HG03066 (cell line): ENCODE data around the gene DUSP8.

Experiments used
- ATAC-seq: cut with Tn5 transposase; IDR thresholded peaks from one replicate; pipeline ENCODE4 v1.9.1; 2021; ENCODE audit warnings: low read depth; ENCODE audit not compliant: unreplicated experiment

DUSP8 gene

DNA sequence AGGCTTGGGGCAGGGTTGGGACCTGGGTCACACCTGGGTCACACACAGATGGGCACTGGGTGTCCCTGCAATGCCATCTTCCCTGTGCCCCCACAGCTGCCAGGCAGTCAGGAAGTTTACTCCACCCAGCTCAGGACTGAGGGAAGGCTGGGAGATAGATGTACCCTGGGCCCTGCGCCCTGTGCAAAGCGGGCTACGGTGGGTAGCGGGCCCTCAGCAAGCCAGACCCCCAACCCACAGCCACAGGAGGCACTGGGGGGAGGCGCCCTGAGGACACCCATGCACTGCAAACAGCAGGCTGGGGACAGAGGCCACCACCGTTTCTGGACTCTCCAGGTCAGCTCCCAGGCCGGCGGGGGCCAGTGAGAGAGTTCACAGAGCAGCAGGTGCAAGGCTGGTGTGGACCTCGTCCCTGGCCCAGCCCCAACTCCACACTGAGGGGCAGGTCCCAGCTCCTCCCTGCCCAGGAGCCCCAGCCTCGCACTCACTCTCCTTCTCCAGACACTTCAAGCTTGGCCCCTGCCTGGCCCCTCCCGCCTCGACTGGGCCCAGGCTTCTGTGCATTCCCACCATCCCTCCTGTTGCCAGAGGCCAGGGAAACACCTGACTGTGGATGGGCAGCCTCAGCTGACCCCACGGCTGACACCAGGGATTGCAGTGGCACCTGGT is 4.9 kb downstream of the DUSP8 start:
- ATAC-seq, result no peak

DNA sequence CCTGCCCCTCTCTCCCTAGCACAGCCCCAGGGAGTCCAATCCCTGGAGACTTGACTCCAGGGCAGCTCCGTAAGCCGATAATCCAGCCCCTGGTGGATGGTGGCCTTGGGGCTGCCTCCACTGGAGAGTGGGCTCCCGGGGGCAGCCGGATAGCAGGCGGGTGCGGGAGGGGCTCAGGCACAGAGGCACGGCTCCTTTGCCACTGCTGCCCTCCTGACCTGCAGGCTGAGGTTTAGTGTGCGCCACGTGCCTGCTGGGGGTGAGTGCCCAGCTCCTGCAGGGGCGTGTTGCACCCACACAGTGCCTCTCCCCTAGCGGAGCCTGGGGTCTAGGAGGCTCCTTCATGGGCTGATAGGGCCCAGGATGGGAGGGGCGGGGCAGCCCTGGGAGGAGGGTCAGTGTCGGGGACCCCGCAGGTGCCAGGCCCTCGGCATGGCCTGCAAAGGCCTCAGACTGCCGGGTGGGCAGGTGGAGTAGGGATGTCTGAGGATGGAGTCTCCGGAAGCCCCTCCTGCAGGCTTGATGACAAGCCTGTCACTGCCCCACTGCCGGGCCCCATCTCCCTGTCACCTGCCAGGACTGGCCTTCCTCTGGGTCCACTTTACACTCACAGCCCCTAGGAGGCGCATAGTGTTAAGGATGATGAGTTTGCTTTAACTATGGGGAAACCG is 5.6 kb downstream of the DUSP8 start:
- no peak for ATAC-seq

DNA sequence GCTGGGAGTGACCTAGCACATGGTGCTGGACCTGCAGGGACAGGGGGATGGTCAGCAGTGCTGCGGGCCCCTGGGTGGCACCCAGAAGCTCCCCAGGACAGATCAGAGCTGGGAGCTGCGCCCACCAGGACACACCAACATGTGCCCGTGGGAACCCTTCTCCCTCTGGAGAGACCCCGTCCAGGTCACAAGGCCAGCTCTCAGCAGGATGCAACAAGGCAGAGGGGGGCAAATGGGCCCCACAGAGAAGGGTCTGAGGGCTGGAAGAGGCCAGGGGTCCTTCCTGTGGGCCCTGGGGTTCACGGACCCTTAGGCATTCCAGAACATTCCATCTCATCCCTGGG is 6.2 kb downstream of the DUSP8 start:
- ATAC-seq, result no peak

GRCh38 chr11:1565173-1565903 is 6.7 kb downstream of the DUSP8 start:
- no peak for ATAC-seq

GRCh38 chr11:1564535-1565172 is 7.4 kb downstream of the DUSP8 start:
- ATAC-seq, result no peak

DNA sequence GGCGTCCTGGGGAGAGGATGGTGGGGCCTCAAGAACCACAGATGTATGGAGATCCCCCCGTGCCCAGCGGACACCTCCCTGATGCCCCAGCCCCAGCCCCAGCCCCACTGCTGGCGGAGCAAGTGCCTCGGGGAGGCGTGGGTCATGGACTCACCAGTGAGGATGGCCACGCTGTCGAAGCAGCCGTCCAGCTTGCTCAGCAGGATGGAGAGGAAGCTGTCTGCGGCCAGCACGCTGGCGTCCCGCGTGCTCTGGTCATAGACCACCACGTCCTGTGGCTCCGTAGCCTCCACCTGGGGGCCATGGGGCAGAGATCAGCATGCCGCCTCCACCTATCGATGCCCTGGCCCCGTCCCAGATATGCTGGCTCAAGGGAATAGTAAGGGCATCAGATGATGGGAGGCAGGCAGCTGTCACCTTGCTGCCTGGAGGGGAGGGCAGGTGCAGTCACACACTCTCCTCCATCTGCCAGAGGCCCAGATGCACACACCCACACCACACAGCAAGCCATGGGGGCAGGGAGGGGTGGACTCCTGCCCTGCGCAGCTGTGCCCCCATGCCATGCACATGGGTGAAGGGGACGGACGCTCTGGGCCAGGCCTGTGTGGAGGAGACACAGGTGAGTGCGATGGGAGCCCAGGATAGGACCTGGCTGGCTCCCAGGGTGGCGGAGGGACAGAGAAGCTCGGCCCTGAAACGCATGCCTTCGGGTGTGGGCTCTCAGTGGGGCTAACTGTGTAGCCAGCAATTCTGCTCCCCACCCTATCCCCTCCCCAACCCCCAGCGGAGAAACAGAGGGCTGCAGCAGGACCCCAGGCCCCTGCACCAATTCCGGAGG is 8.2 kb downstream of the DUSP8 start:
- no peak for ATAC-seq

GRCh38 chr11:1563149-1563638 is 8.9 kb downstream of the DUSP8 start:
- no peak for ATAC-seq

DNA sequence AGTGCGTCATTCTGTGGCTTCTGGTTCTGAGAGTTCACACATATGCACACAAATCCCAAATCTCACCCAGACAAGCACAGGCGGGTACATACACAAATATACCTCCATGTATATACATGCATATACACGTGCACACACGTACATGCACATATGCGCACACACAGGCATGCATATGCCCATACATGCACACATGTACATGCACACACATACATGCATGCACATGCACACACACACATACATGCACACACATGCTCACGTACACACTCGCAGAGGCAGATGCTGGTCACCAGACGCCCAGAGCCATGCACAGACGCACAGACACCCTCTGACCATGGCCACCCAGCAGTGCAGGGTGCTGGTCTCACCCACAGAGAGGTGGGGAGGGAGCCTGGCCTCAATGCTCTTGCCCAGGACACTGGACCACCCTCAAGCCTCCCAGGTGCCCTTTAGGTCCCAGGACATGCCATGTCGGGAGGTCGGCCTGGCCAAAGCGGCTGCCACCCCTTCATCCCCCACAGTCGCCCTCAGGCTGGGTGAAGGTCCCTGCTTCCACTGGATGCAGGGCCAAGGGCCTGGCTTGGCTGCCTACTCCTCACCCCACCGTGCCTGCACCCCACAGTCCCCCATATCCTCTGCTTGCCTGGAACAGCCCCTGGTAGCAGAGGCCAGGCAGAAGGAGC is 9.5 kb downstream of the DUSP8 start:
- no peak for ATAC-seq

DNA sequence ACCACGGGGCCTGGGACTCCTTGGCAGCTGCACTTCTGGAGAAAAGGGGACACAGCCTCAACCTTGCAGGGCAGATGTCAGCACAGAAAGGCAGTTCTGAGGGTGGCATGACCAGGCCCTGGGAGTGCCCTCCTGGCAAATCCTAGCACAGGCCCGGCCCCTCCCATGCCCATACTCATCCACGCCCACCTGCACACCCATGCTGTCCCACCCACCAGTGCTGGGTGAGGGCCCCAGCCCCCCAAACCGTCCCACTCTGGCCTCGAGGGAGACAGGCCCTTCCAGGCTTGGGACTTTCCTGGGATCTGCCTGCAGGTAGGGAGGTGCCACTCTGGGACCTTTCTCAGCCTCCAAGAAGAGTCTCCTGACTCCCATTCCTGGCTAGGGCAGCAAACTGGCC is 10.1 kb downstream of the DUSP8 start:
- ATAC-seq, result no peak

- ATAC-seq, result no peak
Measured at GRCh38 chr11:1561266-1561665, 10.8 kb downstream of the DUSP8 start.

GRCh38 chr11:1560649-1561251 is 11.3 kb downstream of the DUSP8 start:
- no peak for ATAC-seq

DNA sequence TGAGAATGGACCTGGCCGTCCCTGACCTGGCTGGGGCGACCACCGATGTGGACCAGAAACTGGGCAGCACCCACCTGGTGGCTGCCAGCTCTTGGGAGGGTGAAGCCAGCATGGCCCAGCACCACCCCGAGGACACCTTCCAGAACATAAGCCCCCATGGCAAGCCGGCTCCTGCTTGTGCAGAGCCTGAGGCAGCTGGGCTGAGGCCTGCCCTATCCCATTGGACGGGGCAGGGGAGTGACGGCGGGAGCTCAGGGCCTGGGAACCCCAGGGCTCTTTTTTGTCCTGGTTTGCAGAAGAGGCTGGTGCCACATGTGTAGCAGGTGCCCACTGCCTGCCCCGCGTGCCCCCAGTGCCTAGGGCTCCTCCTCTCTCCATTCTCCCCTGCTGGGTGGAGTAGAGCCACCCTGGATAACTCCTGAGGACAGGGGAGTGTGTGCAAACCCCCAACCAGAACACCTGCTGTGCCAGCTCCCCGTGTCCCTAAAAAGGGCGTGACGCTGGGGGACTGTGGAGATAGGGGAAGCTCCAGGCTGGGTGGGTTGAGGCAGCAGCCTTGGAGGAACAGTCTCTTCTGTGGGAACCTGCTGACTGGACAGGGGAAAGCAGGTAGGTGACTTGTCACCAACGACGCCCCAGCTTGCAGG is 11.9 kb downstream of the DUSP8 start:
- ATAC-seq, result no peak

GRCh38 chr11:1559111-1559951 is 12.7 kb downstream of the DUSP8 start:
- no peak for ATAC-seq

GRCh38 chr11:1558775-1559110 is 13.3 kb downstream of the DUSP8 start:
- no peak for ATAC-seq

DNA sequence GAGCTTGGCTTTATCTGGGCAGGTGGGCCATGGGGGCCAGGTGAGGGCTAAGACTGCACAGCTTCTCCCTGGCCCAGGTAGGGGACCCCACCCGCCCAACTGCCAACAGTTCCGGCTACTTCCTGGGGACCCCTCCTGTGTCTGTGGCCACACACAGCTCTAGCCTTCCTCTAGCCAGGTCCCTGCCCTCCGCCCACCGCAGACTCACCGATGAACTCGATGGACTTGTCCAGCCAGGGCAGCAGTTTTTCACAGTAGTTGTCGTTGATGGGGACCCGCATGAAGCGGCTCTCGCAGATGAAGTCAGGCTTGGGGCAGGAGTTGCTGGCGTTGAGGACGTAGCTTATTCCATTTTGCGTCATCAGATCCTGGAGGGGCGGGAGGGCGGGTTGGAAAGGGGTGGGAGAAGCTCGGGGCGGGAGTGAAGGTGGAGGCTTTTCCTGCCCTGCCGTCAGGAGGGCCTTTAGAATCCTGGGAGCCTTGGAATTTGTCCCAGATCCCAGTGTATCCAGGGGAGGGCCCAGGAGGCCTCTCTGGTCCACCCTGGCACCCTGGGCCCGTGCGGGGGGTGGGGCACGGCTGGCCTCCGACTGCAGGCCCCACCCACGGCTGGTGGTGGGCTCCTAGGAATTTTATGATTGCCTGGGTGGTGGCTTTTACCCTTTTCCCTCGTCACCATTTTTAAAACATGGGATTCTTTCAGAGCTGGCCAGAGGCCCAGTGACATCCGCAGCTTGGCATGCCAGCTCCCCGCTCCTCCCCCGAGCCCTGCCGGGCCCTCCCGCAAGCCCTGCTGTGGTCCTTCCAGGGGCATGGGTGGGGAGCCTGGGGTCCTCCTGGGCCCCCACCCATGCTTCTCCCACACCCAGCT is 13.9 kb downstream of the DUSP8 start:
- no peak for ATAC-seq

- ATAC-seq, result no peak
Measured at GRCh38 chr11:1557051-1557884, 14.8 kb downstream of the DUSP8 start.
